Astrocyte (in vitro differentiated cells and primary cell): ENCODE results near the gene RGS11. TPM values are rescaled to one million over a fixed set of nuclear protein-coding genes. Genes with fewer than 3 reads are reported as not detected.
A peak's percentile ranks its signal among the peaks of the same experiment; 100 is the strongest.

Source experiments
- DNase-seq: peaks from one replicate; pipeline ENCODE4 v3.0.0-alpha.2; 2010; ENCODE audit warnings: low read depth
- FAIRE-seq: peaks from 2 replicates; lab custom pipeline; 2011; peaks lifted over from hg19 to GRCh38; lab: Jason Lieb, UNC
- H2AFZ ChIP-seq: 2 replicates; pipeline ENCODE4 v1.6.0; 2012; ENCODE audit warnings: low read depth, low read length, inconsistent platforms
- H3K27ac ChIP-seq: 2 replicates; pipeline ENCODE4 v1.5.1; 2011; ENCODE audit warnings: low read depth, low read length, inconsistent platforms
- H3K27me3 ChIP-seq: 2 replicates; pipeline ENCODE4 v1.6.0; 2011; ENCODE audit warnings: low read length, inconsistent platforms; ENCODE audit not compliant: insufficient read depth
- H3K36me3 ChIP-seq: 2 replicates; pipeline ENCODE4 v1.5.1; 2011; ENCODE audit warnings: low read length, inconsistent platforms; ENCODE audit not compliant: insufficient read depth
- H3K4me1 ChIP-seq: 2 replicates; pipeline ENCODE4 v1.5.1; 2011; ENCODE audit warnings: low read length, inconsistent platforms; ENCODE audit not compliant: insufficient read depth
- H3K4me2 ChIP-seq: 2 replicates; pipeline ENCODE4 v1.6.0; 2012; ENCODE audit warnings: low read length, inconsistent platforms
- H3K4me3 ChIP-seq: 2 replicates; pipeline ENCODE4 v1.5.1; 2011; ENCODE audit warnings: low read depth, mild to moderate bottlenecking, low read length, inconsistent platforms; ENCODE audit not compliant: insufficient read depth
- H3K79me2 ChIP-seq: 2 replicates; pipeline ENCODE4 v1.6.0; 2012; ENCODE audit warnings: mild to moderate bottlenecking, low read length, inconsistent platforms; ENCODE audit not compliant: insufficient read depth
- H3K9ac ChIP-seq: 2 replicates; pipeline ENCODE4 v1.6.0; 2012; ENCODE audit warnings: mild to moderate bottlenecking, low read length, inconsistent platforms
- H3K9me3 ChIP-seq: 2 replicates; pipeline ENCODE4 v1.5.1; 2012; ENCODE audit warnings: low read depth, mild to moderate bottlenecking, low read length, inconsistent platforms; ENCODE audit not compliant: insufficient read depth
- H4K20me1 ChIP-seq: 2 replicates; pipeline ENCODE4 v1.6.0; 2012; ENCODE audit warnings: low read length, inconsistent platforms; ENCODE audit not compliant: insufficient read depth
- H3K27ac Mint-ChIP-seq: one replicate; pipeline ENCODE4 v1.8.0; 2021; ENCODE audit warnings: mild to moderate bottlenecking, mixed read lengths; ENCODE audit not compliant: unreplicated experiment
- H3K27me3 Mint-ChIP-seq: one replicate; pipeline ENCODE4 v1.8.0; 2021; ENCODE audit warnings: low read depth, mixed read lengths; ENCODE audit not compliant: unreplicated experiment
- H3K36me3 Mint-ChIP-seq: one replicate; pipeline ENCODE4 v1.8.0; 2021; ENCODE audit warnings: low read depth, mixed read lengths; ENCODE audit not compliant: unreplicated experiment
- H3K4me1 Mint-ChIP-seq: one replicate; pipeline ENCODE4 v1.8.0; 2021; ENCODE audit warnings: low read depth, mixed read lengths; ENCODE audit not compliant: unreplicated experiment
- H3K4me3 Mint-ChIP-seq: one replicate; pipeline ENCODE4 v1.8.0; 2021; ENCODE audit warnings: mild to moderate bottlenecking, moderate library complexity, mixed read lengths; ENCODE audit not compliant: unreplicated experiment
- H3K9me3 Mint-ChIP-seq: one replicate; pipeline ENCODE4 v1.8.0; 2021; ENCODE audit warnings: mild to moderate bottlenecking, mixed read lengths; ENCODE audit not compliant: unreplicated experiment
- EZH2 ChIP-seq: IDR thresholded peaks from 2 replicates; pipeline ENCODE4 v1.6.1; 2012; ENCODE audit warnings: mild to moderate bottlenecking, low read length, inconsistent platforms; ENCODE audit not compliant: insufficient read depth
- total RNA-seq: library from RNA; stranded (reverse); gene quantifications from 2 replicates; pipeline ENCODE4 v1.2.1, GENCODE V29; 2021
- TF ChIP-seq, protein P1 (sequence below): IDR thresholded peaks from 2 replicates; pipeline ENCODE4 v1.5.1; 2011; ENCODE audit warnings: low read depth, mild to moderate bottlenecking, inconsistent platforms, low read length, moderate library complexity; ENCODE audit not compliant: insufficient read depth

Gene RGS11
- total RNA-seq, 1 donor from 2014 or later: 2.7 TPM

DNA sequence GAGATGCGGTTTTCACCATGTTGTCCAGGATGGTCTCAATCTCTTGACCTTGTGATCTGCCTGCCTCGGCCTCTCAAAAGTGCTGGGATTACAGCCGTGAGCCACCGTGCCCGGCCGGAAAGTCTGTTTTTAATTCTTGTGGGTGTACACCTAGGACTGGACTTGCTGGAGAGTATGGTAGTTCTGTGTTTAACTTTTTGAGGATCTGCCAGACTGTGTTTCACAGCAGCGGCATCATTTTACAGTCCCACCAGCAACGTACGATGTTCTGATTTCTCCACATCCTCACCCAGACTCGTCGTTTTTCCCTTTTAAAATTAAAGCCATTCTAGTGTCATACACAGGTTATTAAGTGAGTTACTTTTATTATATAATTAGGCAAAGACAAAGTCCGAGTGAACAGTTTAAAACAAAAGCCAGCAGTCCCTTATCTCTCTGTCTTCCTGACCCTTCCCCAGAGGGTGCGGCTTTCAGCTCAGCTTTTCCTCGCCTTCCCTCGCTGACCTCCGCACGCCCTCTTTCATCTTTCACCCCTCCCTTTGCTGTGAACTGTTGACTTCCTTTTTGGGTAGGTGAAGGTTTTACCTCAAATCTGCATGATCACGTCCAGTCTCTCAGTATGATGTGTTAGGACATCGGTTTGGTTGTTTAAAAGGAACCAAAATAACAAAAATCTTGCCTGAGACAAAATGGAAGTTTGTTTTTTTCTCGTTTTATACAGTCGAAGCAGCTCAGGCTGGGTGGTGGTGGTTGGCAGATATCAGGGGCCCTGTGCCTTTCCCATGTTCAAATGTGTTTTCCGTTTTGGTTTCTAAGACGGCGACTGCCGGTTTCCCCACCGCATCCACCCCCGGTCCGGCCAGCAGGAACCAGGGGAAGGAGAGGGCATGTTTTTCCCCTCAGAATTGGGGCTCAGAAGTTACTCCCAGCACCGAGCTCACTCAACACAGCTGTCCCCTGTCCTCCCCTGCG lies 23.1 kb downstream of the RGS11 start:
- H3K4me3 Mint-ChIP-seq: no peak overlapping the region
- no peak for FAIRE-seq
- H3K4me1 Mint-ChIP-seq: peaks cover 9% of the 10 kb centered on the region

DNA sequence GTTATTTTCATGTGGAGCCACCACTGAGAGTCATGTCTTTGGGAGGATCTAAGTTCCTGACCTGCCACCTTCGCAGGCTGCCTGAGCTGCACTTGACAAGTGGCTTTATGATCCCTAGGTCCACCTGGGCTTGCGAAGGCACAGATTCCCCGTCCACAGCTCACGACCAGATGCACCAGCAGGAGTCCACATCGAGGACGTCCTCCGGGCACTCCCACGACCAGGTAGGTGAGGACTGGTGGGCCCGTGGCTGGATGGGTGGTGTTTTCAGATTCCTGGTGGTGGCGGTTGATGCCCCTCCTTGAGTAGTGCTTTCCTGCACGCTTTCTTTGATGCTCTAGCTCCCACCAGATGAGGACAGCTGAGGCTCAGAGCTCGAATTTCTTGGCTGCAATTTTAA lies 26.3 kb downstream of the RGS11 start:
- no peak for DNase-seq
- peaks cover 4% of the 10 kb centered on the region for H3K36me3 Mint-ChIP-seq
- Histone ChIP-seq H3K27ac (no peak overlapping the region), H3K79me2 (no peaks in the 10 kb centered on the region), H2AFZ (no peak overlapping the region), H3K9me3 (no peaks in the 10 kb centered on the region), H4K20me1 (peaks cover 8% of the 10 kb centered on the region), H3K4me2 (no peak overlapping the region), H3K9ac (no peak overlapping the region), H3K36me3 (no peaks in the 10 kb centered on the region), H3K4me1 (peaks cover 3% of the 10 kb centered on the region), H3K27me3 (no peaks in the 10 kb centered on the region), H3K4me3 (no peak overlapping the region)
- FAIRE-seq: no peak
- no peak overlapping the region for H3K27ac Mint-ChIP-seq
- no peak for TF ChIP-seq EZH2
- TF ChIP-seq, protein P1, sequence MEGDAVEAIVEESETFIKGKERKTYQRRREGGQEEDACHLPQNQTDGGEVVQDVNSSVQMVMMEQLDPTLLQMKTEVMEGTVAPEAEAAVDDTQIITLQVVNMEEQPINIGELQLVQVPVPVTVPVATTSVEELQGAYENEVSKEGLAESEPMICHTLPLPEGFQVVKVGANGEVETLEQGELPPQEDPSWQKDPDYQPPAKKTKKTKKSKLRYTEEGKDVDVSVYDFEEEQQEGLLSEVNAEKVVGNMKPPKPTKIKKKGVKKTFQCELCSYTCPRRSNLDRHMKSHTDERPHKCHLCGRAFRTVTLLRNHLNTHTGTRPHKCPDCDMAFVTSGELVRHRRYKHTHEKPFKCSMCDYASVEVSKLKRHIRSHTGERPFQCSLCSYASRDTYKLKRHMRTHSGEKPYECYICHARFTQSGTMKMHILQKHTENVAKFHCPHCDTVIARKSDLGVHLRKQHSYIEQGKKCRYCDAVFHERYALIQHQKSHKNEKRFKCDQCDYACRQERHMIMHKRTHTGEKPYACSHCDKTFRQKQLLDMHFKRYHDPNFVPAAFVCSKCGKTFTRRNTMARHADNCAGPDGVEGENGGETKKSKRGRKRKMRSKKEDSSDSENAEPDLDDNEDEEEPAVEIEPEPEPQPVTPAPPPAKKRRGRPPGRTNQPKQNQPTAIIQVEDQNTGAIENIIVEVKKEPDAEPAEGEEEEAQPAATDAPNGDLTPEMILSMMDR: no peak
- H3K4me3 Mint-ChIP-seq: no peak overlapping the region
- no peaks in the 10 kb centered on the region for H3K9me3 Mint-ChIP-seq
- peaks cover 9% of the 10 kb centered on the region for H3K4me1 Mint-ChIP-seq
- H3K27me3 Mint-ChIP-seq: no peaks in the 10 kb centered on the region

More for the DNA sequence above, 23.1 kb downstream of the RGS11 start:
- TF ChIP-seq, protein P1: no peak
- TF ChIP-seq EZH2: no peak
- Histone ChIP-seq H3K27me3 (no peaks in the 10 kb centered on the region), H4K20me1 (peaks cover 5% of the 10 kb centered on the region), H3K9me3 (no peaks in the 10 kb centered on the region), H3K4me1 (peaks cover 3% of the 10 kb centered on the region), H2AFZ (no peak overlapping the region), H3K9ac (no peak overlapping the region), H3K79me2 (no peaks in the 10 kb centered on the region), H3K4me3 (no peak overlapping the region), H3K27ac (no peak overlapping the region), H3K36me3 (peaks cover 2% of the 10 kb centered on the region), H3K4me2 (no peak overlapping the region)
- Mint-ChIP-seq H3K27ac (no peak overlapping the region), H3K9me3 (no peaks in the 10 kb centered on the region), H3K27me3 (no peaks in the 10 kb centered on the region), H3K36me3 (peaks cover 10% of the 10 kb centered on the region)
- no peak for DNase-seq

DNA sequence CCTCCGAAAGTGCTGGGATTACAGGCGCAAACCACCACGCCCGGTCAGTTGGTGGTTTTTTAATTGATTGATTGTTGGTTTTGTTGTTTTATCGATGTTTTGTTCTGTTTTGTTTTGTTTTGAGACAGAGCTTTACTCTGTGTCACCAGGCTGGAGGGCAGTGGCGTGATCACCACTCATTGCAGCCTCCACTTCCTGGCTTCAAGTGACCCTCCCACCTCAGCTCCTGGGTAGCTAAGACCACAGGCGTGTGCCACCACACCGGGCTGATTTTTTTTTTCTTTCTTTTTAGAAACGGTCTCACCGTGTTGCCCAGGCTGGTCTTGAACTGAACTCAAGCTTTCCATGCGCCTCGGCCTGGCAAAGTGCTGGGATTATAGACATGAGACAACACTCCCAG lies 28.7 kb downstream of the RGS11 start:
- TF ChIP-seq, protein P1: no peak
- TF ChIP-seq EZH2: no peak
- FAIRE-seq (no peak), DNase-seq (no peak)
- H3K27me3 Mint-ChIP-seq: no peaks in the 10 kb centered on the region
- Histone ChIP-seq H3K4me1 (peaks cover 3% of the 10 kb centered on the region), H3K27me3 (no peaks in the 10 kb centered on the region), H3K9ac (no peak overlapping the region), H3K36me3 (no peaks in the 10 kb centered on the region), H3K4me3 (no peak overlapping the region), H2AFZ (no peak overlapping the region), H3K4me2 (no peak overlapping the region), H3K27ac (no peak overlapping the region), H3K79me2 (peaks cover 2% of the 10 kb centered on the region), H4K20me1 (peaks cover 22% of the 10 kb centered on the region), H3K9me3 (no peaks in the 10 kb centered on the region)
- no peak overlapping the region for H3K27ac Mint-ChIP-seq
- no peaks in the 10 kb centered on the region for H3K9me3 Mint-ChIP-seq
- peak overlapping the region; percentile 62 for H3K4me3 Mint-ChIP-seq
- H3K36me3 Mint-ChIP-seq: peaks cover 4% of the 10 kb centered on the region
- H3K4me1 Mint-ChIP-seq: peaks cover 9% of the 10 kb centered on the region
